T-helper 1 cell treated with Interleukin-12 subunit alpha and Interleukin-12 subunit beta and Interleukin-4 antibody, amounts not matched to agents 30 μg/mL and 1 μg/mL, for 36 hours (primary cell): ENCODE results near the gene SIK1.
"Not testable (repeated sequence)": the region's sequence is repeated elsewhere in the genome, so short reads cannot be mapped to it uniquely, and the experiment has no call there.

ENCODE experiments used
- H3K27ac Mint-ChIP-seq: one replicate; pipeline ENCODE4 v1.8.0; 2021; ENCODE audit warnings: mild to moderate bottlenecking, mixed read lengths
- H3K27me3 Mint-ChIP-seq: one replicate; pipeline ENCODE4 v1.8.0; 2021; ENCODE audit warnings: low read depth, mixed read lengths
- H3K36me3 Mint-ChIP-seq: one replicate; pipeline ENCODE4 v1.8.0; 2021; ENCODE audit warnings: low read depth, mixed read lengths
- H3K4me1 Mint-ChIP-seq: one replicate; pipeline ENCODE4 v1.8.0; 2021; ENCODE audit warnings: low read depth, mixed read lengths
- H3K4me3 Mint-ChIP-seq: one replicate; pipeline ENCODE4 v1.8.0; 2021; ENCODE audit warnings: mild to moderate bottlenecking, moderate library complexity, mixed read lengths
- H3K9me3 Mint-ChIP-seq: one replicate; pipeline ENCODE4 v1.8.0; 2021; ENCODE audit warnings: mixed read lengths

Gene SIK1

DNA sequence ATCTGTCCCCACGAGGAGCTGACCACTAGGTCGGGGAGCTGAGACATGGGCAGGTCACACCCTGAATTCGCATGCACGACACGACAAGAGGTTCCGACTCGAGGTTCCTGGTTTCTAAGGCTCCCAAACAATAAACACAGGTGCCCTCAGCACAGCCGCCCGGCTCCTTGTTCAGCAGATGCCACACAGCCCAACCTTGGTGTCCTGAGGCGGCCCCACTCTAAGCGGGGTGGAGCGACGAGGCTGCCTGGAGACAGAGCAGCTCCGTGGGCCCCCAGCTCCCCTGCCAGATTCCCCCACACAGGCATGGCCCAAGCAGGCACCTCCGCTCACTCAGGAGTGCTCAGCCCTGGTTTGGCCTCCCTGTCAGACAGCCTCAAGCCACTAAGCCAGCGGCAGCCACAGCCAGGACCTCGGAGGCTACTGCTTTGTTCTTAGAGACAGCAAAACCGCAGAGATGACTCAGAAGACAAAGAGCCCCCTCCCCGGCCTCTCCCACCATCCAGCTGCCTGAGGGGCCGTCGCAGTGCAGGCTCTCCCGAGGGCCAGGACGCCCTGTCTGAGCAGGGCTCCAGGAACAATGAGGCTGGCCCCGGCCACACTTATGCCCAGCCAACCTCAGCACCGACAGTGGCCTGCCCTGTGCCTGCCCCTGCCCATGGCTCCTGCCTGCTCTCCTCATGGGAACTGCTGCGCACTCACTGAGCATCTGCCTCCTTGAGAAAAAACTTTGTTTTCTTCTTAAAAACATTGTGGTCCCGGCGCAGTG, 14.7 kb downstream of the SIK1 start:
- not testable (repeated sequence) for H3K36me3 Mint-ChIP-seq, H3K4me3 Mint-ChIP-seq, H3K9me3 Mint-ChIP-seq, H3K27ac Mint-ChIP-seq, H3K4me1 Mint-ChIP-seq, H3K27me3 Mint-ChIP-seq

DNA sequence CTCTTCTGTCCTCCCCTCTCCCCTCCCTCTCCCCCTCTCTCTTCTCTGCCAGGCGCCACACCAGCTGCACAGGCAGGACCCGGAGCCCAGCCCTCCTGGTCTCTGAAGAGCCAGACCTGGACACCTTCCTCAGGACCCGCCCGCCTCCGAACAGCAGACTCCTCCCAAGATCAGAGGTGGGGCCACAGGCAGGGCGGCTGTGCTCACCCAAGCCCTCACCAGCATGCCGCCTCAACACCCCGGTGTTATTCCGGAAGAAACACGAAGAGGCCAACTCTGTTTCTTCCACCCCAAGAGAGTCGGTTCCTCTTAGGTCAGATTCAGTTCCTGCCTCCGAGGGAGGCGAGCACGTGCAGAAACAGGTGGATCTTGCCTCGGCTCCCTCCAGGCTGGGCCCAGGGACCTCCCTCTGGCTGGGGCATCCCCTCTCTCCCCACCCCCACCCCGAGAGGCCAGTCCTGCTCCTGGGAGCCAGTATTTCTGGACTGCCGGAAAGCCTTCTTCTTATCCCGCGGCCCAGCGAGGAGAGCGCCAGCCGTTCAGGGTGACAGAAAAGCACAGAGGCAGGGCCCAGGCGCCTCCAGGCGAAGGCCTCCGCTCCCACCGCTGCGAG, 16.4 kb downstream of the SIK1 start:
- not testable (repeated sequence) for H3K36me3 Mint-ChIP-seq, H3K27me3 Mint-ChIP-seq, H3K27ac Mint-ChIP-seq, H3K9me3 Mint-ChIP-seq, H3K4me1 Mint-ChIP-seq, H3K4me3 Mint-ChIP-seq

DNA sequence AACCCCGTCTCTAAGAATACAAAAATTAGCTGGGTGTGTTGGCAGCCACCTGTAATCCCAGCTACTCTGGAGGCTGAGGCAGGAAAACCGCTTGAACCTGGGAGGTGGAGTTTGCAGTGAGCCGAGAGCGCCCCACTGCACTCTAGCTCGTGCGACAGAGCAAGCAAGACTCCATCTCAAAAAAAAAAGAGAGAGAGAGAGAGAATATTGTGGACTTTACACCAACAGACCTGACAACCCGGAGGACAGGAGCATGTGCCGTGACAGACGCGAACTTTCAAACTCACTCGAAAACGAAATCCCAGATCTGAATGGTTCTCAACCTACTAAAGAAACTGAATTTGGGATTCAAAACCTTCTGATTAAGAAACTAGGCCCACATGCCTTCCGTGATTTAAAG, 19.8 kb downstream of the SIK1 start:
- not testable (repeated sequence) for H3K27ac Mint-ChIP-seq, H3K4me1 Mint-ChIP-seq, H3K27me3 Mint-ChIP-seq, H3K9me3 Mint-ChIP-seq, H3K4me3 Mint-ChIP-seq, H3K36me3 Mint-ChIP-seq

DNA sequence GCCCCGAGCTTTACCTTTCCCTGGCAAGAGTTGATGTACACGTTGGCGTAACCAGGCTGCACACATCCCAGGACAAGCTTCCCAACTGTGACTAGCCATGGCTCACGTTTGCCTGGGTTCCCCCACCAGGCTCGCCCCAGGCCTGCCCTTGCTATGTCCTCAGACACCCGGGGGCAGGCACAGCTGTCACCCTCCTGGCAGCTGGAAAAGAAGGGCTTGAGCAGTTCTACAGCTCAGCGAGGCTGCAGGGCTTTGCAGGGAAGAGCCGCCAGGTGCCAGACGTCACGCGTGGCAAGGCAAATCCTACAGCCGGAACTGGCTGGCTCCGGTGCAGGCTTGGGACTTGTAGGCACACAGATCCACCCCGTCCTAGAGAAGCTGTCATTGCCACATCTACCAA, 22.5 kb downstream of the SIK1 start:
- H3K9me3 Mint-ChIP-seq, H3K4me3 Mint-ChIP-seq, H3K36me3 Mint-ChIP-seq, H3K27me3 Mint-ChIP-seq, H3K27ac Mint-ChIP-seq, H3K4me1 Mint-ChIP-seq: not testable (repeated sequence)

DNA sequence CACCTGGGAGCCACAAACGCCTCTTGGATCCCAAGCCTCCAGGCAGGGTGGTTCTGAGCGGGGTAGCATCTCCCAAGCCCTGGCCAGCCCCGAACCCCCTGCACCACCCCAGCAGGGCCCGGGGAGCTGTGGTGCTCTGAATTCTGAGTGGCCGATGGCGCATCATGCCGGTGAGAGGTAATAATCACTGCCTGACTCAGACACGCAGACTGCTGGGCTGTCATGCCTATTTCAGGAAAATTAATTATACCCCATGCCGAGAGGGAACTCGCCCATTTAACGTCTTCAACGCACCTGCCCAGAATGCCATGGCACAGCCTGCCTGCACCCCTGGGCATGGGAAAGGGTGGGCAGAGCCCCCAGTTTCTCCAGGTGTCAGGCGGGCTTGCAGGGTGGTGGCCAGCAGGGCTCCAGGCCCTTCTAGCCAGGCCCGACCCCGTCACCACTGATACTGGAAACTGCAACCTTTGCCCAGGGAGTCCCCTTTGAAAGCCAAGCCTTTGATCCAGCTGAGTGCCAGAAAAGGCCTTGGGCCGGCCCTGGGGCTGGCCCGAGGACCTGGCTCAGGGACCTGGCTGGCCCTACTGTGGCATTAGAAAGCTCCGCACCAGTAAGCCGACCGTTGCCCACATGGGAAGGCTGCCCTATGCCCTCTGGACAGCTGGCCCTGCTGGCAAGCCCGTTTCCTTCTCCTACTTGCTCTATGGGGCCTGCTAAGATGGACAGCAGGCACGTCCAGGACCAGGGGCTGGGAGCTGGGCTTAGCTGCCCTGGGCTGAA, 23.1 kb downstream of the SIK1 start:
- not testable (repeated sequence) for H3K27me3 Mint-ChIP-seq, H3K4me1 Mint-ChIP-seq, H3K4me3 Mint-ChIP-seq

DNA sequence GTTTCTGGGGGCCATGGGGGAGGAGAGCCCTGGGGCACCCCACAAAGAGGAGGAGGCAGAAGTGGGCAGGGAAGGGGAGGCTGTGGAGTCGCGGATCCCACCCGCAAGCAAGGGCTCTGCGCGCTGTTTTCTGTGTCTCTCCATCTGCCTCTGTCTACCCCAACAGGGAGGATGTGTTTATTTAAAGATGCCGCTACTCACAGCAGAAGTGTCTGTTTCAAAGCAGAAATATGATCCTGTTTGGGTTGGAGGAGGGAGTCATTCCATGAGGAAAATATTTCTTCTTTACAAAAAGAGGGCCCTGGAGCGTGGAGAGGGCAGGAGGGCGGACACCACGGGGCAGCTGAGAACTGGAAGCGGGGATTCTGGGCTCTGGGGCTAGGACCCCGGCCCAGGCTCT, 25.8 kb downstream of the SIK1 start:
- not testable (repeated sequence) for H3K4me1 Mint-ChIP-seq, H3K27me3 Mint-ChIP-seq, H3K4me3 Mint-ChIP-seq, H3K9me3 Mint-ChIP-seq, H3K36me3 Mint-ChIP-seq, H3K27ac Mint-ChIP-seq

More for the DNA sequence above, 23.1 kb downstream of the SIK1 start:
- not testable (repeated sequence) for H3K36me3 Mint-ChIP-seq, H3K27ac Mint-ChIP-seq, H3K9me3 Mint-ChIP-seq

DNA sequence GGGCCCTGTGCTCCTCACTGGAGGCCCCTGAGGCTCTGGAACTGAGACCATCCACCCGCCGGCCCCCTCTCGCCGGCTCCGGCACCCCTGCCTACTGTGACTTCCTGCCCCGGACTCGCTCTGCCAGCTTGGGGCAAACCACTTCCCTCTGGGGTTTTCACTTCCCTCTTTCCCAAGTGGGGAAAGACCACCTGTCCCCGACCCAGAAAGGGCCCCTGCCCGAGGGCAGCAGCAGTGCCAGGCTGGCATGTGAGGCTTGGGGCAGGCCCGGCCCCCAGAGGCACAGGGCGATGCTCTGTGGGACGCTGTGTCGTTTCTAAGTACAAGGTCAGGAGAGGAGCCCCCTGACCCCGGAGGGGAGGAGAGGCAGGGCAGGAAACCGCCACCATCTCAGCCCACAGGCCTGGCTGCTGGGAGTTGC, 27.3 kb downstream of the SIK1 start:
- not testable (repeated sequence) for H3K9me3 Mint-ChIP-seq, H3K27me3 Mint-ChIP-seq, H3K36me3 Mint-ChIP-seq, H3K27ac Mint-ChIP-seq, H3K4me3 Mint-ChIP-seq, H3K4me1 Mint-ChIP-seq

DNA sequence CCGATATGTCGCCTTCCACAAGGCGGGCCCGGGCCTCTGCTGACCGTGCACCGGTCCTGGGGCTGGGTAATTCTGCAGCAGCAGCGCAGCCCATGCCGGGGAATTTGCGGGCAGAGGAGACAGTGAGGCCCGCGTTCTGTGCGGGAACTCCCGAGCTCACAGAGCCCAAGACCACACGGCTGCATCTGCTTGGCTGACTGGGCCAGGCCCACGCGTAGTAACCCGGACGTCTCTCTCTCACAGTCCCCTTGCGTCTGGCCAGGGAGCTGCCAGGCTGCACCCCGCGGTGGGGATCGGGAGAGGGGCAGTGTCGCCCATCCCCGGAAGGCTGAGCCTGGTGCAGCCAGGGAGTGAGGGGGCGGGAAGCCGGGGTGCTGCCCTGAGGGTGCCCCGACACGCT, 27.8 kb downstream of the SIK1 start:
- not testable (repeated sequence) for H3K4me1 Mint-ChIP-seq, H3K27me3 Mint-ChIP-seq, H3K4me3 Mint-ChIP-seq, H3K9me3 Mint-ChIP-seq, H3K27ac Mint-ChIP-seq, H3K36me3 Mint-ChIP-seq

DNA sequence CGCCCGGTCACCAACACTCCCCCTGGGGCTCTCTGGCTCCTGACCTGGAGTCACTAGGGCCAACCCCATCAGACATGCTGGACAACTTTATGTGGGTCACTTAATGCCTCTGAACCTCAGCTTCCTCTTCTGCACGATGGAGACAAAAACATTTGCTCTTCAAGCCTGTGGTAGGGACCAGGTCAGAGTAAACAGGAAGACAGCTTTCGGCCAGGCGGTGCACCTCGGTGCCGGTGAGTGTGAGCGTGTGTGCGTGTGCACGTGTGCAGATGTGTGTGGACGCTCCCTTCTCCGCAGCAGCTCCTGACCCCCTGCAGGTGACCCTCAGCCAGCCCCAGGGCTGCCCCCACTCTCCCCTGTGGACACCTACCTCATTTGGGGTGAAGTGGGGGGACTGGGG, 28.4 kb downstream of the SIK1 start:
- not testable (repeated sequence) for H3K4me3 Mint-ChIP-seq, H3K9me3 Mint-ChIP-seq, H3K27me3 Mint-ChIP-seq, H3K36me3 Mint-ChIP-seq, H3K27ac Mint-ChIP-seq, H3K4me1 Mint-ChIP-seq

DNA sequence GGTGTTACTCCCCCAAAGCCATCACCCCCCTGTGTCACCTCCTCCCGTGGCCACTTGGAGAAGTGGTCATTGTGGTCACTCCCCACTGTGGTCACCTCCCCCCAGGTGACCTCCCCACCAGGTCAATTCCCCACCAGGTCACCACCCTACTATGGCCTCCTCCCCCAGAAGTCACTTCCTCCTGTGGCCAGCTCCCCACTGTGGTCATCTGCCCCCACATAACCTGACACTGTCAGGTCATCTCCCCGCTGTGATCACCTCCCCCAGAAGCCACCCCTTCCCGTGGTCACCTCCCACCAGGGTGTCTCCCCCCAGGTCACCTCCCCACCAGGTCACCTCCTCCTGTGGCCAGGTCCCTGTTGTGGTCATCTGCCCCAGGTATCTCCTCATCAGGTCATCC, 28.9 kb downstream of the SIK1 start:
- H3K4me3 Mint-ChIP-seq, H3K36me3 Mint-ChIP-seq, H3K27me3 Mint-ChIP-seq, H3K27ac Mint-ChIP-seq, H3K9me3 Mint-ChIP-seq, H3K4me1 Mint-ChIP-seq: not testable (repeated sequence)

DNA sequence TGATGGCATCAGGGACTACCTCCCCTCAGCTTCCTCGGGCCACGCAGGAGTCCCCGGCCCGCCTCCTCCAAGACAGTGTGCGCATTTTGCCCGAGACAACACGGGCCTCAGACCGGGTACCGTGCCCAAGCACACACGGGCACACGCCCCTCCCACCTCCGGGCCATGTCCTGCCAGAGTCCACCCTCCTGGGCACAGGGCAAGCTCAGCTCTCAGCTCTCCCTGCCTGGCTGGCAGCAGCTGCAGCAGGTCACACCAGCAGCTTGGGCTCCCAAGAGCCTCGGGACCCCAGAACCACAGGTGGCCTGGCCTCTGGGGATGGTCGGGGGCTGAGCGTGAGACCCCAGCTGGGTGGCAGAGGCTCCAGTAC, 29.5 kb downstream of the SIK1 start:
- not testable (repeated sequence) for H3K27ac Mint-ChIP-seq, H3K4me3 Mint-ChIP-seq, H3K36me3 Mint-ChIP-seq, H3K27me3 Mint-ChIP-seq, H3K4me1 Mint-ChIP-seq, H3K9me3 Mint-ChIP-seq

DNA sequence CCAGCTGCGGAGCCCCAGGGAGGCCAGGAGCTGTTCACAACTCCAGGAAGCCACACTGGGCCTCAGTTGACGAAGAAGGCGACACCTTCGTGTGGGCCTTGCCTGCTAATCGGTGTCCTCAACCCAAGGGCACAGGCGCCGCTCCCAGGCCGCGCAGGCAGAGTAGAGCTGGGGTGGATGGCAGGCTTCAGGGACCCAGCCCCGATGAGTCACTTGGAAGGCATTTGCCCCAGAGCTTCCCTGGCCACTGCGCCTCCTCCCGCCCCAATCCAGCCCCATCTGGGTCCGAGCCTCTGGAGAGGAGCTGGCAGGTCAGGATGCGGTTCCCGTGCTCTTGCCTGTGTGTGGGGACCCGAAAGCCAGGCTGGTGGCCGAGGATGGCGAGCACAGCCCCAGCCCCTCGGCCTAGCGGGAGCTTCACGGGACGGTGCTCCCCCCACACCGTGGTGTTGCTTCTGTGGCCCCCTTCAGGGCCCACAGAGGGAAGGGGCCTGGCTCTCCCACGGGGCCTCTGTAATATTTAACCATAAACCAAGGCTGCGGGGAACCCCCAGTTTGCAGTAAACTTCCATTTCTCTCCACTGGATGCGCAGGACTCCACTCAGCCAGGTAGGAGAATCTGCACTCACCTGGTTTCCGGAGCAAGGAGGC, 30.0 kb downstream of the SIK1 start:
- H3K27ac Mint-ChIP-seq, H3K9me3 Mint-ChIP-seq, H3K36me3 Mint-ChIP-seq, H3K4me1 Mint-ChIP-seq, H3K4me3 Mint-ChIP-seq, H3K27me3 Mint-ChIP-seq: not testable (repeated sequence)

DNA sequence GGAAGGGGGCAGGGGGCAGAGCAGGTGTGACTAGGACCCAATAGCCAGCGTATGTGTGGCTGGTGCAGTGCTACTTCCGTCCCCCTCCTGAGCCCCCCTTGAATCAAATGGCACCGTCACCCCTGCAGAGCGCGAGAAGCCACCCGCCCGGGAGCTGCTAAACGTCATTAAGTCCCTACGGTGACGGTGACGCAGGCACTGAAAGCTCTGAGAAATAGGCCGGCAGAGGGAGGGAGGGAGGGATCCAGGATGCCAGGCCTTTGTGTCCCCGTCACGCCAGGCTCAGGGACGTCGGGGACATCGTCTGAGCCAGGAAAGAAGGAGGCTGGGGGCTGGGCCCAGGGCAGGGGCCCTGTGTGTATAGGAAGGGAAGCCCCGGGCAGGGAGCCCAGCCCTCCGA, 43.6 kb downstream of the SIK1 start:
- not testable (repeated sequence) for H3K4me1 Mint-ChIP-seq, H3K27me3 Mint-ChIP-seq, H3K9me3 Mint-ChIP-seq, H3K4me3 Mint-ChIP-seq, H3K36me3 Mint-ChIP-seq, H3K27ac Mint-ChIP-seq

DNA sequence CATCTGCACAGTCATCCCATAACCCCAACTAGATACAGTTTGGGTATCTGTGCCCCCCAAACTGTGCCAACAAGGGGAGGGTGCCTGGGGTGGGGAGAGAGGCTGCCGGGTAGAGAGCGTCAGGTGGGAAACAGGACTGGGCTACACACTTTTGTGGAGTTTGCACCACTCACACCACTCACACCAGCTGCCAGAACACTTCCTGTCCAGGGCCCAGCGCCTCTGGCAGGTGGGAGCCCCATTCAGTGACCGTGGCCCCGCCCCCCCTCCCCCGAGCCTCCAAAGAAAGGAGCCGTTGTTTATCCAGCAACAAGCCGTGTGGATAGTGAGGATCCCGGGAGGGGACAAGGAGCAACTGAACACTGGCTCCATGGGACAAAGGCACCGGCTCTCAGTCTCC, 44.0 kb downstream of the SIK1 start:
- H3K4me3 Mint-ChIP-seq, H3K27me3 Mint-ChIP-seq, H3K9me3 Mint-ChIP-seq, H3K27ac Mint-ChIP-seq, H3K36me3 Mint-ChIP-seq, H3K4me1 Mint-ChIP-seq: not testable (repeated sequence)

DNA sequence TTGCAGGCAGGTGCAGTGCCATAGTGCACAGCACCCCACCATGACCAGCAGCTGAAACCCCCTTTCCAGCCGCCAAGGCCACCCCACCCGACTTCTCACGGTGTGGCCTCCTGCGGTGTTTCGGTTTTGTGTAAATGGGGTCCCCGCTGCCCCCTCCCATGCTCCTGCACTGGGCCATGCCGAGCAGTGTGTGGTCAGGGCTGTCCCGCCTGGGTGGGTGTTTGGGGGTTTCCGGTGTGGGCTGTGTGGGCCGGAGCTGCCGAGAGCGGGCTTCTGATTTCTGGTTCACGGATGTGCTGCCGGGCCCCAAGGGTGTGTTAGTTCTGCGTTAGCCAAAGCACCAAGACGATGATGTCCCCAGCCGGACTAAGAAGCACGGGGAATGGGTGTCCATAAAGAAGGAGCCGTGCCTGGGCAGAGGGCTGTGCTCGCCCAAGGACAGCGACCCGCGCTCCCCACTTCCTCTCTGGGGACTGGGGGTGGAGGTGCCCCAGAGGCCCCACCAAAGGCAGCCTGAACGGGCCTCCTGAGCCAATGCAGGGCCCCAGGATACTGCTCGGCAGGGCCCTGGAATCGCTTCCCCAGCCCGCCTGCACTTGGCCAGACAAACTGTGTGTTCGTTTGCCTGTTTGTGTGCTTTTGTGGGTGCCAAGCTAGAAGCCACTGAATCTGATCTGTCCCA, 45.9 kb downstream of the SIK1 start:
- H3K4me1 Mint-ChIP-seq: not testable (repeated sequence)

More for the DNA sequence above, 45.9 kb downstream of the SIK1 start:
- not testable (repeated sequence) for H3K9me3 Mint-ChIP-seq, H3K27me3 Mint-ChIP-seq, H3K4me3 Mint-ChIP-seq, H3K27ac Mint-ChIP-seq, H3K36me3 Mint-ChIP-seq
